ENCODE results near the gene CPNE8. TPM values are rescaled to one million over a fixed set of nuclear protein-coding genes. Genes with fewer than 3 reads are reported as not detected.

CPNE8 gene
- total RNA-seq, 1 donor from 2014 or later: 8.4 TPM

- no peak for DNase-seq (ENCODE audit: low read depth, low spot score)
Observed at GRCh38 chr12:38648813-38649212, 256.6 kb downstream of the CPNE8 start.

GRCh38 chr12:38646146-38646545, 259.2 kb downstream of the CPNE8 start:
- no peak for DNase-seq (ENCODE audit: low read depth, low spot score)

- no peak for DNase-seq (ENCODE audit: low read depth, low spot score)
Observed at GRCh38 chr12:38639625-38640024, 265.8 kb downstream of the CPNE8 start.

GRCh38 chr12:38638401-38638800, 267.0 kb downstream of the CPNE8 start:
- DNase-seq (ENCODE audit: low read depth, low spot score): no peak

- DNase-seq (ENCODE audit: low read depth, low spot score): no peak
Observed at GRCh38 chr12:38633511-38633910, 271.9 kb downstream of the CPNE8 start.

GRCh38 chr12:38629064-38629463, 276.3 kb downstream of the CPNE8 start:
- no peak for DNase-seq (ENCODE audit: low read depth, low spot score)

- no peak for DNase-seq (ENCODE audit: low read depth, low spot score)
Observed at GRCh38 chr12:38628288-38628687, 277.1 kb downstream of the CPNE8 start.

GRCh38 chr12:38625306-38625705, 280.1 kb downstream of the CPNE8 start:
- no peak for DNase-seq (ENCODE audit: low read depth, low spot score)

- no peak for DNase-seq (ENCODE audit: low read depth, low spot score)
Observed at GRCh38 chr12:38614171-38614570, 291.2 kb downstream of the CPNE8 start.

- no peak for DNase-seq (ENCODE audit: low read depth, low spot score)
Observed at GRCh38 chr12:38610808-38611350, 294.5 kb downstream of the CPNE8 start.

GRCh38 chr12:38607295-38607694, 298.1 kb downstream of the CPNE8 start:
- no peak for DNase-seq (ENCODE audit: low read depth, low spot score)
